Measurements from ENCODE around the gene PRDM13. TPM values are rescaled to one million over a fixed set of nuclear protein-coding genes. Genes with fewer than 3 reads are reported as not detected.

PRDM13 gene
- total RNA-seq, 1 experiment from 2014 or later, result not detected

DNA sequence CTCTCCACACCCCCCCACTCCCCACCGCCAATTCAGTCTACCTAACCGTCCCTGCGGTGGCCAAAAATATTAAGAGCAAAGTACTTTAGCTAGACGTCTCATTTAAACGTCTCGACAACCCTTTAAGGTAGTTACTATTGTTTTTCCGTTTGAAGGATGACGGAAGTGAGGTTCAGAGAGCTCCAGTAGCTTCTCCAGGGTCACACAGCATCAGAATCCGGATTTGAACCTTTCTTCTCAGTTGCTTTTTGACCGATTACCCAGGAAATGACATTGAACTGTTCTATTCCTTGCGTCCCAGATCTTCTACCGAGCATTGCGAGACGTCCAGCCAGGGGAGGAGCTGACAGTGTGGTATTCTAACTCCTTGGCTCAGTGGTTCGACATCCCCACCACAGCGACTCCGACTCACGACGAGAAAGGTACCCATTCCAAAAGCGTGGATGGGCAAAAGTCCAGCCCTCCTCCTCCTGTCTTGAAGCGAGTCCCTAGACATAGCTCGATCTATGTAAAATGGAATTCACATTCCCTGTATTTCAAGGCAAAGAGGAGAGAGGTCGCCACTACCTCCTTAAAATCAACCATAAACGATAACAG lies 2.4 kb downstream of the PRDM13 start:
- Histone ChIP-seq H3K9me3 (ENCODE audit: control insufficient read depth, insufficient read depth, low read depth, low read length) (no peaks in the 10 kb centered on the region), H3K27me3 (ENCODE audit: control insufficient read depth, insufficient read depth, low read length) (peaks cover 40% of the 10 kb centered on the region), H3K27ac (ENCODE audit: low read length) (no peak overlapping the region), H3K4me1 (ENCODE audit: control insufficient read depth, insufficient read depth, low read length) (no peaks in the 10 kb centered on the region), H3K36me3 (ENCODE audit: control insufficient read depth, insufficient read depth, low read length) (no peaks in the 10 kb centered on the region), H3K4me3 (ENCODE audit: low read depth in 2 of 2, low read length in 2 of 2) (no peak overlapping the region)
- in situ Hi-C loops (cut with HindIII; ENCODE audit: low pct_unique_long_range_greater_than_20kb, low sequenced_read_pairs) (no loop called here), intact Hi-C loops (cut with micrococcal nuclease; ENCODE audit: unreplicated experiment) (no loop called here)
- no peak for ATAC-seq
- POLR2A ChIA-PET, result no interaction called here
- no peak for DNase-seq (ENCODE audit: low read depth, low spot score)
- TF ChIP-seq TCF7L2 (IDR thresholded peaks at IDR 0.05; ENCODE audit: low read depth, low read length) (no peak), POLR2AphosphoS5 (IDR thresholded peaks at IDR 0.05; ENCODE audit: low read depth, low read length) (no peak), SIN3A (IDR thresholded peaks at IDR 0.05; ENCODE audit: borderline replicate concordance, insufficient read depth, low read depth, low read length) (no peak)
- TF ChIP-seq, protein P1, sequence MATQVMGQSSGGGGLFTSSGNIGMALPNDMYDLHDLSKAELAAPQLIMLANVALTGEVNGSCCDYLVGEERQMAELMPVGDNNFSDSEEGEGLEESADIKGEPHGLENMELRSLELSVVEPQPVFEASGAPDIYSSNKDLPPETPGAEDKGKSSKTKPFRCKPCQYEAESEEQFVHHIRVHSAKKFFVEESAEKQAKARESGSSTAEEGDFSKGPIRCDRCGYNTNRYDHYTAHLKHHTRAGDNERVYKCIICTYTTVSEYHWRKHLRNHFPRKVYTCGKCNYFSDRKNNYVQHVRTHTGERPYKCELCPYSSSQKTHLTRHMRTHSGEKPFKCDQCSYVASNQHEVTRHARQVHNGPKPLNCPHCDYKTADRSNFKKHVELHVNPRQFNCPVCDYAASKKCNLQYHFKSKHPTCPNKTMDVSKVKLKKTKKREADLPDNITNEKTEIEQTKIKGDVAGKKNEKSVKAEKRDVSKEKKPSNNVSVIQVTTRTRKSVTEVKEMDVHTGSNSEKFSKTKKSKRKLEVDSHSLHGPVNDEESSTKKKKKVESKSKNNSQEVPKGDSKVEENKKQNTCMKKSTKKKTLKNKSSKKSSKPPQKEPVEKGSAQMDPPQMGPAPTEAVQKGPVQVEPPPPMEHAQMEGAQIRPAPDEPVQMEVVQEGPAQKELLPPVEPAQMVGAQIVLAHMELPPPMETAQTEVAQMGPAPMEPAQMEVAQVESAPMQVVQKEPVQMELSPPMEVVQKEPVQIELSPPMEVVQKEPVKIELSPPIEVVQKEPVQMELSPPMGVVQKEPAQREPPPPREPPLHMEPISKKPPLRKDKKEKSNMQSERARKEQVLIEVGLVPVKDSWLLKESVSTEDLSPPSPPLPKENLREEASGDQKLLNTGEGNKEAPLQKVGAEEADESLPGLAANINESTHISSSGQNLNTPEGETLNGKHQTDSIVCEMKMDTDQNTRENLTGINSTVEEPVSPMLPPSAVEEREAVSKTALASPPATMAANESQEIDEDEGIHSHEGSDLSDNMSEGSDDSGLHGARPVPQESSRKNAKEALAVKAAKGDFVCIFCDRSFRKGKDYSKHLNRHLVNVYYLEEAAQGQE (IDR thresholded peaks at IDR 0.05; ENCODE audit: insufficient read depth in 1 of 2, low read depth in 2 of 2, low read length in 1 of 2), result no peak
- TF ChIP-seq, protein P2, sequence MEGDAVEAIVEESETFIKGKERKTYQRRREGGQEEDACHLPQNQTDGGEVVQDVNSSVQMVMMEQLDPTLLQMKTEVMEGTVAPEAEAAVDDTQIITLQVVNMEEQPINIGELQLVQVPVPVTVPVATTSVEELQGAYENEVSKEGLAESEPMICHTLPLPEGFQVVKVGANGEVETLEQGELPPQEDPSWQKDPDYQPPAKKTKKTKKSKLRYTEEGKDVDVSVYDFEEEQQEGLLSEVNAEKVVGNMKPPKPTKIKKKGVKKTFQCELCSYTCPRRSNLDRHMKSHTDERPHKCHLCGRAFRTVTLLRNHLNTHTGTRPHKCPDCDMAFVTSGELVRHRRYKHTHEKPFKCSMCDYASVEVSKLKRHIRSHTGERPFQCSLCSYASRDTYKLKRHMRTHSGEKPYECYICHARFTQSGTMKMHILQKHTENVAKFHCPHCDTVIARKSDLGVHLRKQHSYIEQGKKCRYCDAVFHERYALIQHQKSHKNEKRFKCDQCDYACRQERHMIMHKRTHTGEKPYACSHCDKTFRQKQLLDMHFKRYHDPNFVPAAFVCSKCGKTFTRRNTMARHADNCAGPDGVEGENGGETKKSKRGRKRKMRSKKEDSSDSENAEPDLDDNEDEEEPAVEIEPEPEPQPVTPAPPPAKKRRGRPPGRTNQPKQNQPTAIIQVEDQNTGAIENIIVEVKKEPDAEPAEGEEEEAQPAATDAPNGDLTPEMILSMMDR (IDR thresholded peaks at IDR 0.05), result no peak
- CTCF ChIA-PET, result no interaction called here
- no TSS peak for BruUV-seq (replicated peaks)

DNA sequence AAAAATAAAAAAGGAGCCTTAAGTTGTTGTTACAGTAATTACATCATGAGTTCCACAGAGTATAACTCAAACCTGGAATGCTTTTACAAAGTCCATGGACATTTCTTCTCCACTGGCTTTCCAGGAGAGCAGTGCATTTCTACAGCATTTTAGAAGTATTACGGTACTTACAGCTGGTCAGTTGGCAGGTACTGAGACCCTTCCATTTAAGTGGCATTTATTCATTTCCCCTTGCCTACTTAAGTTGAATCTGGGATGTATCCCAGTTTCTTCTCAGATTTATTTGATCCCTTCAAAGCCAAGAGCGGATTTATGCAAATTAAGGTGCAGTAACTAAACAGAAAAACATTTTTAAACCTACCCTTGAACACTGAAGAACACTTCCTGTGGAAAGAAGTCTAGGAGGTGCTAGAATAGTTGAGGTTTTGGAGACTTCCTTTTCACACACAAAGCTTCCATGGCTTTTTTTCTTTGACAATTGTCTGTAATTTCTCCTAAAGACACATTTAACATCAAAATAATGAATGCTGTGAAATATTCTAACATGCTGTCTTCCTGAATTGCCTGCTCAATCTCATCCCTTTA lies 3.4 kb downstream of the PRDM13 start:
- Histone ChIP-seq H3K27ac (ENCODE audit: low read length) (no peak overlapping the region), H3K4me3 (ENCODE audit: low read depth in 2 of 2, low read length in 2 of 2) (no peak overlapping the region), H3K27me3 (ENCODE audit: control insufficient read depth, insufficient read depth, low read length) (peaks cover 35% of the 10 kb centered on the region), H3K4me1 (ENCODE audit: control insufficient read depth, insufficient read depth, low read length) (no peaks in the 10 kb centered on the region), H3K36me3 (ENCODE audit: control insufficient read depth, insufficient read depth, low read length) (no peaks in the 10 kb centered on the region), H3K9me3 (ENCODE audit: control insufficient read depth, insufficient read depth, low read depth, low read length) (no peaks in the 10 kb centered on the region)
- no peak for DNase-seq (ENCODE audit: low read depth, low spot score)
- POLR2A ChIA-PET, result interaction anchor here (0.6 kb wide), 1 partner anchor 38 kb away, joined by 3 read pairs; no protein-coding TSS in a partner anchor
- no peak for ATAC-seq
- CTCF ChIA-PET, result no interaction called here
- TF ChIP-seq, protein P1 (IDR thresholded peaks at IDR 0.05; ENCODE audit: insufficient read depth in 1 of 2, low read depth in 2 of 2, low read length in 1 of 2), result no peak
- TF ChIP-seq POLR2AphosphoS5 (IDR thresholded peaks at IDR 0.05; ENCODE audit: low read depth, low read length) (no peak), TCF7L2 (IDR thresholded peaks at IDR 0.05; ENCODE audit: low read depth, low read length) (no peak), SIN3A (IDR thresholded peaks at IDR 0.05; ENCODE audit: borderline replicate concordance, insufficient read depth, low read depth, low read length) (no peak)
- TF ChIP-seq, protein P2 (IDR thresholded peaks at IDR 0.05), result no peak
- in situ Hi-C loops (cut with HindIII; ENCODE audit: low pct_unique_long_range_greater_than_20kb, low sequenced_read_pairs) (no loop called here), intact Hi-C loops (cut with micrococcal nuclease; ENCODE audit: unreplicated experiment) (no loop called here)
- BruUV-seq (replicated peaks), result no TSS peak

All from Panc1 (cell line).